ENCODE results near the gene R3HDM1.

GRCh38 chr2:135485441-135485840 lies 45.8 kb upstream of the R3HDM1 start:
- TF ChIP-seq, protein P1, sequence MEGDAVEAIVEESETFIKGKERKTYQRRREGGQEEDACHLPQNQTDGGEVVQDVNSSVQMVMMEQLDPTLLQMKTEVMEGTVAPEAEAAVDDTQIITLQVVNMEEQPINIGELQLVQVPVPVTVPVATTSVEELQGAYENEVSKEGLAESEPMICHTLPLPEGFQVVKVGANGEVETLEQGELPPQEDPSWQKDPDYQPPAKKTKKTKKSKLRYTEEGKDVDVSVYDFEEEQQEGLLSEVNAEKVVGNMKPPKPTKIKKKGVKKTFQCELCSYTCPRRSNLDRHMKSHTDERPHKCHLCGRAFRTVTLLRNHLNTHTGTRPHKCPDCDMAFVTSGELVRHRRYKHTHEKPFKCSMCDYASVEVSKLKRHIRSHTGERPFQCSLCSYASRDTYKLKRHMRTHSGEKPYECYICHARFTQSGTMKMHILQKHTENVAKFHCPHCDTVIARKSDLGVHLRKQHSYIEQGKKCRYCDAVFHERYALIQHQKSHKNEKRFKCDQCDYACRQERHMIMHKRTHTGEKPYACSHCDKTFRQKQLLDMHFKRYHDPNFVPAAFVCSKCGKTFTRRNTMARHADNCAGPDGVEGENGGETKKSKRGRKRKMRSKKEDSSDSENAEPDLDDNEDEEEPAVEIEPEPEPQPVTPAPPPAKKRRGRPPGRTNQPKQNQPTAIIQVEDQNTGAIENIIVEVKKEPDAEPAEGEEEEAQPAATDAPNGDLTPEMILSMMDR (conservative IDR thresholded peaks at IDR 0.05 in 1 of 2, IDR thresholded peaks at IDR 0.05 in 1 of 2; ENCODE audit: low read depth in 1 of 2, low read length in 2 of 2) = no peak
- no peak for TF ChIP-seq EZH2 (IDR thresholded peaks at IDR 0.05; ENCODE audit: low read length, missing control alignments)
